Head of caudate nucleus (tissue), 42 donors: ENCODE data around the gene NUCB1.

ENCODE experiments used
- DNase-seq, 42 donors: peaks; one replicate each; pipeline versions ENCODE4 v3.0.0 to v3.0.0-alpha.2; 2020 to 2021; ENCODE audit warnings: mixed read lengths in 7 of 42
- intact Hi-C: fragments of 100-400 bp; cut with DNase I; formaldehyde crosslinking; loops from one replicate; pipeline ENCODE4 v1.15.0; 2022

The NUCB1 gene

DNA sequence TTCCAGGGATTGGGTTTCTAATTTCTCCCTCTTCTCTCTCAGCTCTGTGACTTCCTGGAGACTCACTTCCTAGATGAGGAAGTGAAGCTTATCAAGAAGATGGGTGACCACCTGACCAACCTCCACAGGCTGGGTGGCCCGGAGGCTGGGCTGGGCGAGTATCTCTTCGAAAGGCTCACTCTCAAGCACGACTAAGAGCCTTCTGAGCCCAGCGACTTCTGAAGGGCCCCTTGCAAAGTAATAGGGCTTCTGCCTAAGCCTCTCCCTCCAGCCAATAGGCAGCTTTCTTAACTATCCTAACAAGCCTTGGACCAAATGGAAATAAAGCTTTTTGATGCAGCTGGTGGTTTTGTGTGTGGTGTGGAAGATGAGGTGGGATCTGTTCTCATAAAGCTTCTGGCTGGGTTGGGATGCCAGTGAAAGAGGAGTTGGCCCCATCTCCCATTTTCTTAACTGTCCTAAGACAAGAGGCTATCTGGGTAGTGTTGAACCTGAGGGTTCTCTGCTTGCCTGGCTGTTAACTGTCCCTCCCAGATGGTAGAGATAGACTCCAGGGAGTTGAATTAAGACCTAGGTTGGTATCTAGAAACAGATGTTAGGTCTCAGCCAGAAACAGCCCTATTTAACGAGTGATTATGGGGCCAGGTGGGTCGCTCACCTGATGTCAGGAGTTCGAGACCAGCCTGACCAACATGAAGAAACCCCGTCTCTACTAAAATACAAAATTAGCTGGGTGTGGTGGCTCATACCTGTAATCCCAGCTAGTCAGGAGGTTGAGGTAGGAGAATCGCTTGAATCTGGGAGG lies 66.6 kb downstream of the NUCB1 start:
- peak in 3 of 42 donors; percentile 36 to 53 (median 45) for DNase-seq
- intact Hi-C loops, result no loop called here

DNA sequence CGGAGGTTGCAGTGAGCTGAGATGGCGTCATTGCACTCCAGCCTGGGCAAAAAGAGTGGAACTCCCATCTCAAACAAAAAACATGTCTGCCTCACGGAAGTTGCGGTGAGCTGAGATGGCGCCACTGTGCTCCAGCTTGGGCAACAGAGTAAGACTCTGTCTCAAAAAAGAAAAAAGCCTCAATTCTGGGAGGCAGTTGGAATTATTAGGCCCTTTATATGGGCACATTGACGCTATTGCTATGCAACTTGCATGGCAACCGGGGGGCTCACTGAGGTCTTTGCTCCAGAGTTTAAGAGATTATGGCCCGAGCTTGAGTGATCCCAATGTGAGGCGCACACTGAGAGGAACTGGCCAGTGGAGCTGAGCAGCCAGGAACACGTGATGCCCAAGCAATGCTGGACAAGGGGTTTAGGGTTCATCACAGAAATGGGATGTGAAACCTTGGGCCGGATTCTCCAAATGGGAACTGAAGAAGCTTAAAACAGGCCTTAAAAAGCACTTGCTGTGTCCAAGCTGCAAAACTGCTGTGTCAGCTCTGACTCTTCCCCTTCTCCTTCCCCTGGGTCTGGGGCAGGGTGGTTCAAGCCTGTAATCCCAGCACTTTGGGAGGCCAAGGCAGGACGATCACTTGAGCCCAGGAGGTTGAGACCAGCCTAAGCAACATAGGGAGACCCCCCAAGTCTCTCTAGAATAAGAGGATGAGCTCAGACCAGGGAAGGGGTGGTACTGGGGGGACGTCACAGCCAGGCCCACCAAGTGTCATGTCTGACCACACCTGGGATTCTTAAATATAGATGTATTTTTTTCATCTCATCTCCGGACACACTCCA lies 67.5 kb downstream of the NUCB1 start:
- intact Hi-C loops, result no loop called here
- peak in 32 of 42 donors; percentile 36 to 77 (median 53) for DNase-seq

DNA sequence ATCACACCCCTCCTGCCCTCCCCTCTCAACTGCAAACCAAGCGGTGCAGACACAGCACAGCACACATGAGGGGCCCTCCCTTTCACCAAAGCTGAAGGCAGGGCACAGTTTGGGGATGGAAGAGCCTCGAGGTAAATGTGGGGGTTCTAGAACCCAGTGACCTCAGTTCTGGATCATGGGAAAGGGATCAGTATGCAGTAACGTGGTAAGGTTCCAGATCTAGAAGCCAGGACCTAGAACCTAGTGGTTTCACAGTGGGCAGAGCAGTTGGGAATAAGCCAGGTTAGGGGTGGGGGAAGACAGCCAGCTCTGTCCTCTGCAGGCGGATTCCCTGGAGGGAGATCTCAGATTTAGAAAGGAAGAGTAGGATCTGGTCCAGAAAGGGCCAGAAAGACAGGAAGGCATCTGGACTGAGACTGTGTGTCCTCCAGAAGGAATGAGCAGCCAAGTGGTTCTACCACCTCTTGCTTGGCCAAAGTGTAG lies 68.1 kb downstream of the NUCB1 start:
- no peak for DNase-seq
- intact Hi-C loops, result no loop called here

DNA sequence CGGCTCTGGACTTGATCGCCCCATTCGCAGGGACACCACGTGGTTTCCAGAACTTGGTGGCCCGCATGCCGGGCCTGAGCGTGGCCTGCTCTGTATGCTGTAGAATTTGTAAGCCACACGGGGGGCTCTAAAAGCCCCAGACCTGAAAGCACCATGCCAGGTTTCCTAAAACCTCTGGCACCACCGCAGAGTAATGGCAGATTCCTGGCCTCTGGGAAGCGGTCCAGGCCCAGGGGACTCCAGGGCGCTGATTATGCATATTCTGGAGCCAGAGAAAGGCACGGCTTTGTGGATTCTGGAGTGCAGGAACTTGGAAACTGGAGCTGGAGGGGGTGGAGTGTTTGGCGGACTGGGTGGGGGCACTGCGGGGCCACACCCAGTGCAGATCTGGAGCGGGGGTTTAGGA lies 68.7 kb downstream of the NUCB1 start:
- intact Hi-C loops, result no loop called here

DNA sequence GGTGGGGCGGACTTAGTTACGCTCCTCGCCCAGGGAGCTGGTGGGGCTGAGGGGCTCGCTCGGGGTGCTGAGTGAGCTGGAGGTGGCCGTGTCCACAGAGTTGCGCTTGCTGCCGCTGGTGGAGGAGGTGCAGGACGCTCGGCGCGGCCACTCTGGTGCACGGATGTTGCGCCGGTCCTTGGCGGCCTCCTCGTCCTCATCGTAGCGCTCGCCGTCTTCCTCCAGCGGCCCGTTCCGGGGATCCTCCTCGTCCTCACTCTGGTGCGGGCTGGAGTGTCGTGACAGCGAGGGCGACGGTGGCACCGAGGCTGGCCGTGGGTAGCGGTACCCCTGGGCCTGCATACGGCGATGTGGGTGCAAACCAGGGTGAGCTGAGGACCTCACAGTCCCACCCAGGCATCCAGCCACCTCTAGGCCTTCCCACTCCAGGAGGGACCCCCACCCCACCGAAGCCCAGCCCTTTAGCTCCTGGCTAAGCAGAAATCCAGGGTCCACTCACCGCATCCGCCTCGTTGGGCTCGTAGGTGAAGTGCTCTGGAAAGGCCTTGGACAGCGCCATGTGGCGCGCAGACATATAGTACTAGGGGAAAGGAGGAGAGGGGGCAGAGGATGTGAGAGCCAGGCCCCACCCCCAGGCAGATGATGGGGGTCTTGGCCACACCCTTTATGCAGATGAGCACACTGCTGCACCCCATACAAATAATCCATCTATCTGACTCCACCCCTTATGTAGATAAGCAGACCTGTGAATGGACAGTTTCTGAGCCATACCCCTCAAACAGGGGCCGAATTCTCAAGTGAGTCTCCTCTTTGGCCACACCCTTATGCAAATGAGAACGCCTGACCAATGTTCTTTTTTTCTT lies 69.4 kb downstream of the NUCB1 start:
- intact Hi-C loops, result loop anchor here (5.0 kb wide), 1 partner anchor 172 kb away; no protein-coding TSS in a partner anchor
- DNase-seq, result no peak

More for the DNA sequence above, 68.7 kb downstream of the NUCB1 start:
- no peak for DNase-seq

DNA sequence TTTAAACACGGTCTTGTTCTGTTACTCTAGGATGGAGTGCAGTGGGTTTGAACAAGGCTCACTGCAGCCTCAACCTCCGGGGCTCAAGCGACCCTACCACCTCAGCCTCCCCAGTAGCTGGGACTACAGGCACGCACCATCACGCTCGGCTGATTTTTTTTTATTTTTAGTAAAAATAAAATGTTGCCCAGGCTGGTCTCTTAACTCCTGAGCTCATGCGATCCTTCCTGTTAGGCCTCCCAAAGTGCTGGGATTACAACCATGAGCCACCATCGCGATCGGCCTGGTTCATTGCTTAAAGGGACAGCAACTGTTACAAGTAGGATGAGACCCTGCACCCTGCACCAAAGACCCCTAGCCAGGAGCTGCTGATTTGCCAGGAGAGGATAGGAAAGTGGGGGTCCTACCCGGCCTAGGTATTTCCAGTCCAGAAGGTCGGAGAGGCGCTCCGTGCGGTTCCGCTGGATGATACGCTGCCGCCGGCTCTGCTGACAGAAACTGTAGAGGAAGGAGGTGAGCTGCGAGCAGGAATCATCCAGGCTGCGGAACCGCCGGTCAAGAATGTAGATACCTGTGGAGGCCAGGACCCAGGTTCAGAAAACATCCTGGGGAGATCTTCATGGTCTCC lies 70.1 kb downstream of the NUCB1 start:
- DNase-seq, result no peak
- intact Hi-C loops, result loop anchor here (5.0 kb wide), 1 partner anchor 173 kb away; no protein-coding TSS in a partner anchor

DNA sequence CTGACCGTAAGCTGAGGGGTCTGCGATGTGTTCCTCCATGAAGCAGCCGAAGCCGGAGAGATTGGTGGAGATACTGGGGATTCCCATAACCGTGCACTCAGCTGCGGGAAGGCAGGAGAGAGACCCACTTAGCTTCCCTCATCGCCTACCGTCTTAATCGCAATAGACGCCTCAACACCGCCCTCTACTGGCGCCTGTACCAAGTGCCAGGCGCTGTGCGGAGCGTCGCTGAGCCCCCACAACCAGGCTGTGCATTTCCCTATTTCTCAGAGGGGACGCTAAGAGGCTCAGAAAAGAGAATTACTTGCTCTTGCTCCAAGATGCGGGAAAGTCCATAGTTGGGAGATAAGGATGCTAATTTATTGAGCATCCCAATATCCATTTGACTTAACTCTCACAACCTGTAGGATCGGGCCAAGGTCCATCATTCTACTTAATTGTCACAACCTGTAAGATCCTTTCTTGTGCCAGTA lies 70.8 kb downstream of the NUCB1 start:
- peak in 41 of 42 donors; percentile 64 to 93 (median 82) for DNase-seq
- intact Hi-C loops, result loop anchor here (5.0 kb wide), 1 partner anchor 174 kb away; no protein-coding TSS in a partner anchor
